ENCODE data around the gene ZNF81.
"Not testable (repeated sequence)": the region's sequence is repeated elsewhere in the genome, so short reads cannot be mapped to it uniquely, and the experiment has no call there.

Gene ZNF81

DNA sequence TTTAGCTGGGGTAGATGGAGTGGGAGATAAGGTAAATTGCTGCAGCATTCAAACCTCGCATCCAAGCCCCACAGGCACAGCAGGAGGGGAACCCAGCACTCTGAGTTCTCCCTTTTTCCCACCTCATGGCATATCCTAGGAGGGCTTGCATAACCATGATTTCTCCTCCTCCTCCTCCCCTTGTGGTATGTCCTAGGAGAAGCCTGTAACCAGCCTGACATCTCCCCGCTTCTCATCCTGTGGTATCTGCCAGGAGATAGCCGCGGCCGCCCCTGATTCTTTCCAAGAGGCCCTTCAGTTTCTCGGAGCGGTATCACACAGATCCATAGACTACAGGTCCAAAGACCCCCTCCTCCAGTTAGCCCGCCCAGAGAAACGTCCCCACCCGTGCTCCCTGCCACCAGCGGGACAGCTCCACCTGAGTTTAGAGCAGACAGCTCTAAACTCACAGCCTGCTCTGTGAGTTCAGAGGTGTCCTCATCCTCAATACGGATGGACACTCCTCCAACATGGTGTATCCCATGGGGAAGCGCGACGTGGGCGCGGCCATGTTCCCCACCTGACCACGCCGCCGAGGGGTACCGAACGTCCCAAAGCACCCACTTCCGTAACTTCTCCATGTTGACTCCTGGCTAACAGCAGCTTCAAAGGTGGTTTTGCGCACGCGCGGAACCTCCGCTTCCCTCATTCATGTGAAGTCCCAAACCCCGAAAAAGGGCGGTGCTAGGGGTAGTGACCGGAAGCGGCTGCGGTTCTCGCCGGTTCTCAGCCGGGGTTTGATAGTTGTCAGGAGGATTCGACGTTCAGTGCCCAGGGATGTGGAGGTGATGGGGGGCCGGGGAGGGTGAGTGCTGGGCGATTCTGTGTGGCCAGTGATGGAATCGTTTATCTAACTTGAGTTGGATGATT lies at the start of gene ZNF81:
TSS of gene ZNF81 (plus strand) at position 739 of the 909 bp plus-strand sequence. CDS start 9,366 bp downstream, outside the sequence.
- peak; percentile 94 for DNase-seq

DNA sequence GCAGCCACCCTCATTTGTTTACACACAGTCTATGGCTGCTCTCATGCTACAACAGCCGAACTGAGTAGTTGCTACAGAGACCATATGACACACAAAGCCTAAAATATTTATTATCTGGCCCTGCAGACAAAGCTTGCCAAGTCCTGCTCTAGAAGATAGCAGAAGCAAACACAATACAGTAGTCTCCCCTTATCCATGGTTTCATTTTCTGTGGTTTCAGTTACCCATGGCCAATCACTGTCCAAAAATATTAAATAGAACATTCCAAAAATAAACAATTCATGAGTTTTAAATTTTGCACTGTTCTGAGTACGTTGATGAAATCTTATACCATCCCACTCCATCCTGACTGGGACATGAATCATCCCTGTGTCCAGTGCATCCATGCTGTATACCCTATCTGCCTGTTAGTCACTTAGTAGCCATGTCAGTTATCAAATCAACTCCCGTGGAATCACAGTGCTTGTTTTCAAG lies 40.2 kb upstream of the ZNF81 start:
- no peak for DNase-seq

DNA sequence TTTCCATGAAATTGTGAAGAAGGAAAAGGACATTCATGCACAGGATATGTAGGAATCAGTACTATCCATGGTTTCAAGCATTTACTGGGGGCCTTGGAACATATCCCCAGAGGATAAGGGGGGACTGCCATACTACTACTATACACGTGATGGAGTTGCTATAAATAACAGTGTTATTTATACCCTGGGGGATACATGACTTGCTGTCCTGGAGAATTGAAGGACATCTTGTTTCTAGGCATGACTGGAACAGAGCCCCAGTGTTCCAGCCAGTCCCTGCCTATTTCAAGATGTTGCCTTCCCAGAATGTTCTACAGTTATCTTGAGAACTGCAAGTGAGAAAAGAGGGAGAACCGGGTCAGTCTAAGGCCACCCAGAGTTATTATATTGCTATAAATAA lies 39.6 kb upstream of the ZNF81 start:
- no peak for DNase-seq

DNA sequence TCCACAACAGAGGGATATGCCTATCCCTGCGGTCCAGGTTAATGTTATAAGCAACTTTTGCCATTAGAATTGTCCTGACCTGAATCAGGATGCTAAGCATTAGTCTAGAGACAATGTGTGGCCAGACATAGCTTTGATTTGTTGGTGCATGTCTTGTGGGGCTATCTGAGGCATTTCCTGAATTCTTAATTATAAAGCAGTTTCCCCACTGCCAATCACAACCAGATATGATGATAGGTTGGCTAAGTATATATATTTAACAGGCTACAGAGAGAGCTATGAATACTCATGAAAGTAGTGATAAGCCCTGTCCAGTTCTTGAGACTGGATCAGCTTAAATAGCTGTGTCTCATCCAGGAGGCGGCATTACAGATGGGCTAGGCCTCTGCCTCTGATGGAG lies 37.8 kb upstream of the ZNF81 start:
- DNase-seq, result no peak

DNA sequence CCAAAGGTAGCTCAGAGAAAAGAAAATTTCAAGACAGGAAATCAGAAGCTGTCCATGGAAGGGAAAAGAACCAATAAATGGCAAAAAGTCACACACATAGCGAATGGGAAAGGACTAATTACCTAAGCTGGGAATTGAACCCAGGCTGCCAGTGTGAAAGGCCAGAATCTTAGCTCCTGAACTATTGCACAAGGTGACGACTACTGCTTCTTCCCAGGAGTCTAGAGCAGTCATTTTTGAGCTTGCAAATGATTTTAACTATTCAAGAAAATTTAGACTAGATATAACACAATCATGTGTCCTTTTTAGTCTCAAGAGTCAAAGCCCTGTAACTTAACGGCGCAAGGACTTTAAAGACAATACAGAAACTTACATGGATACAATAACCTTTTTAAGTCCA lies 34.1 kb upstream of the ZNF81 start:
- no peak for DNase-seq

DNA sequence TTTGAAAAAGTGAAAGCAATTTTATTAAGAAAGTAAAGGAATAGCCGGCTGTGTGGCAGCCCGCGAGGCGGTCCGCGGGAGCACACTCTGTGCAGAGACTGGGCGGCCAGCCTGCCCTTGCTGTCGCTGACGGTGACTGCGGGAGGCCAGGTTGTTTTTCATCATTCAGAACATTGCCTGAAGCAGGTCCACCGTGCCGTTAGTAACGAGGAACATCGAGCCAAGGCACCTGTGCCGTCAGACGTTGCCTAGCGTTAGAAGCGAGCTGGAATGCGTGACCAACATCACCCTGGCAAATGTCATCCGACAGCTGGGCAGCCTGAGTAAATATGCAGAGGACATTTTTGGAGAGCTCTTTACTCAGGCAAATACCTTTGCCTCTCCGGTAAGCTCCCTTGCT lies 33.6 kb upstream of the ZNF81 start:
- DNase-seq, result not testable (repeated sequence)

DNA sequence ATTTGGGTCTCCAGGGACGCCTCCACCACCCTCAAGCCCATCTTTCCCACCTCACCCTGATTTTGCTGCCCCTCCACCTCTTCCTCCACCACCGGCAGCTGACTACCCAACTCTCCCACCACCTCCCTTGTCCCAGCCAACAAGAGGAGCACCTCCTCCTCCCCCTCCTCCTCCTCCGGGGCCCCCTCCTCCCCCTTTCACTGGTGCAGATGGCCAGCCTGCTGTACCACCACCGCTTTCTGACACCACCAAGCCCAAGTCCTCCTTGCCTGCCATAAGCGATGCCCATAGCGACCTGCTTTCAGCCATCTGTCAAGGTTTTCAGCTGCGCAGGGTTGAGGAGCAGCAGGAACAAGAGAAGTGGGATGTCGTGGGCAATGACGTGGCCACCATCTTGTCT lies 32.4 kb upstream of the ZNF81 start:
- DNase-seq, result no peak

DNA sequence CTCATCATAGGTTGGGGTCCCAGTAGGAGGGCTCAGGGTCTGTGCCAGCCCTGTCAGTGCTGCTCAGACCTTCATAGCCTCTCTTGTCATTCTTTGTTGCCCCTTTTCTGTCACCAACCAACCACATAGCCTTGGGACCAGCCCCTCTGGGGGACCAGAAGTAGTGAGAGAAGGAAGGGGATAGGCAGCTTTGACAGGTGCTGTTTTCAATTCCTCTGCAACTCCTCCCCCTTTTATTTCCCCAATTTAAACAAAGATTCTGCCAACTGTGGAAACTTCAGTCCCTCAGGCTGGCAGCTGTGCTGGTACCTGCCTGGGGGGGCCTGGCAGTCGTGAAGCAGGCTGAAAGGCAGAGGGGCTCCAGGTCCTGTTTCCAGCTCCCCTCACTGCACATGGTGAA lies 30.9 kb upstream of the ZNF81 start:
- DNase-seq, result not testable (repeated sequence)

DNA sequence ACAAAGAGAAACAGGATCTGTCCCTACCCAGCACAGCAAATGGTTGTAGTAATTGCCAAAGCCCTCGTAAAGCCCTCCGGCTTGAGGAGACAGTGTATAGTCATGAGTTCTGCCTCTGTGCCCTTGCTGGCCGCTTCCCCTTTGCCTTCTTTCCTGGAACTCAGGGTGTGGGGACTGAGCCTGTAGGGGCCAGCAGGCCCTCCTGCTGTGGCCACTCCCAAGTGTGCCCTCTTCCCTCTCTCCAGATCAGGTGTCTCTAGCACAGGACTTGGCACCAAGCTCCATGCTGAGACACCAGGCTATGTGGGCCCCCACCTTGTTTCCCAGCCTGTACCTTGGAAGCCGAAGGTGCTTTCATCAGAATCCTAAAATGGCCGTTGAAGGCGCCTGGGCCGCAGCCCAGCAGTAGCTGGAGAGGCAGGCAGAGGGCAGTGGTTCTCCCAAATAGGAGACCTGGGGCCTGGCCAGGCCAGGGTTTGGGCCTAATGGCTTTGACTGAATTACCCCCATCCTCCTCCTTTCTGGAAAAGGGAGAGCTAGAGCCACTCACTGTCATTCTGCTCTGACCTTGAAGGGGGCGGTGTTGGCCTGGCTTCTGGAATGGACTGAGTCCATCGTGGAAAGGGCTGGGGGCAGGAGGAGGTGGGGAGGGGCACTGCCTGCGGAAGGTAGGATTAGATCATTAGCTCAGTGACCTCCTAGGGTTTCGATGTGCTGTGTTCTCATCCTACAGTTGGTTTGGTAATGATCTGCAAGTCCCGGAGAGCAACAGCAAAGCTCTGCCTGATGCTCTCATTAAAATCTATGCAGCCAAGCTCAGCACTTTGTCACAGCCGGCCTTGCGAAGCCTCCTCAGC lies 30.1 kb upstream of the ZNF81 start:
- not testable (repeated sequence) for DNase-seq

DNA sequence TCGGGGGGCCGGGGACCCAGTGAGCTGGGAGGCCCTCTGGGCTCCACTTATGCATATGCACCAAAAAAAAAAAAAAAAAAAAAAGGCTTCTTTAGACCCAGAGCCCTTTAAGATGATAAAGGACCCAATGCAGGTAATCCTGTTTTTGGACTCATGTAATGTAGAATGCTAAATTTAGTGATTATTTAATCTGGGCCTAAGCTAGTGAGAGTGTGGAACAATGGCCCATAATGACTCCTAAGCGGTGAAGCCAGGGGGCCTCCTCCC lies 29.5 kb upstream of the ZNF81 start:
- not testable (repeated sequence) for DNase-seq

DNA sequence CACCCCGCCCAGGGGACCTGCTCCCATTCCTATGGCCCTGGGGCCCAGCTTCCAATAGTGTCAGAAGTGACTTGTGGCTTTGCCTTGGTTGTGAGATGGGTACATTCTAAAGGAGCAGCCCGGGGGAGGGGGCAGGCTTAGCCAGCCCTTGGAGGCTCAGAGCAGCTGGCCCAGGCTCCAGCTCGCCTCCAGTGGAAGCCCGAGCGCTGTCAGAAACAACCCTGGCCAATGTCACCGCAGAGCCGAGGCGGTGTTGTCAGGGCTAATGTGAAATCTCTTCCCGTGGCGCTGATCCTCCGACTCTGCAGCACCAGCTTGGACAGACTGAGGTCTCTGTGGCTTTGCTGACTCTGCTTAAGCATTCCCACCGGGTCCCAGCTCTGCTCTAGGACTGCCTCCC lies 29.2 kb upstream of the ZNF81 start:
- DNase-seq, result no peak

DNA sequence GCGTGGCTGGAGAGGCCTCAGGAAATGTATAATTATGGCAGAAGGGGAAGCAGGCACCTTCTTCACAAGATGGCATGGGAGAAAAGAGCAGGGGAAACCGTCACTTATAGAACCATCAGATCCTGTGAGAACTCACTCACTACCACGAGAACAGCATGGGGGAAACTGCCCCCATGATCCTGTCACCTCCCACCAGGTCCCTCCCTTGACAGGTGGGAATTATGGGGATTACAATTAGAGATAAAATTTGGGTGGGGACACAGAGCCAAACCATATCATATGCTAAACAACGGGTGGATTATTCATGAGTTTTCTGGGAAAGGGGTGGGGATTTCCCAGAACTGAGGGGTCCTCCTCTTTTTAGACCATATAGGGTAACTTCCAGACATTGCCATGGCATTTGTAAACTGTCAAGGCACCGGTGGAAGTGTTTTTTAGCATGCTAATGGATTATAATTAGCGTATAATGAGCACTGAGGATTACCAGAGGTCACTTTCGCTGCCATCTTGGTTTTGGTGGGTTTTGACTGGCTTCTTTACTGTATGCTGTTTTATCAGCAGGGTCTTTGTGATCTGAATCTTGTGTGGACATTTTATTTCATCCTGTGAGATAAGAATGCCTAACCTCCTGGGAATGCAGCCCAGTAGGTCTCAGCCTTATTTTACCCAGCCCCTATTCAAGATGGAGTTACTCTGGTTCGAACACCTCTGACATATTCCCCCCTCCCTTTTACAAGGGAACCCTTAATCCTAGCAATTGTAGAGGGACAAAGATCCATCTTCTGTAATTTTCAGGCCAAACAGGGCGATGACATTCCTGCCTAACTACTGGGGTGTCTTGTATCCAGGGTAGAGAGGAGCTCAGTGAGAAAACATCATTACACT lies 27.6 kb upstream of the ZNF81 start:
- DNase-seq, result no peak

DNA sequence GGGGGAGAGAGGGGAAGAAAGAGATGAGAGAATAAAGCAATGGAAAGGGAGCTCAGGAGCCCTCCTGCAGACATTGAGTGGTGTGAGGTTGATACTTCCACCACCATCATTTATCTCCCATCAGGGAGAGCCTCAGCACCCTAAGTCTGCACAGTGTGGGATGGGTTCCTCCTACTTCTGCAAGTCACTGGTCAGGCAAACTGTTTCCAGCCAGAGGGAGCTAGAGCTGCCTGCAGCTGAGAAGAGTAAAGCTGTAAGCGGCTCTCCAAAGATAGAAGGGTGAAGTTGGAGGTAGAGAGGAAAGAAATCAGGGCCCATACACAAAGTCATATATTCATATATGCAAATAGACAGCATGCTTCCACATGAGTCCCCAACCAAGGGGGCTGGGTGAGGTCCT lies 21.9 kb upstream of the ZNF81 start:
- DNase-seq, result no peak

DNA sequence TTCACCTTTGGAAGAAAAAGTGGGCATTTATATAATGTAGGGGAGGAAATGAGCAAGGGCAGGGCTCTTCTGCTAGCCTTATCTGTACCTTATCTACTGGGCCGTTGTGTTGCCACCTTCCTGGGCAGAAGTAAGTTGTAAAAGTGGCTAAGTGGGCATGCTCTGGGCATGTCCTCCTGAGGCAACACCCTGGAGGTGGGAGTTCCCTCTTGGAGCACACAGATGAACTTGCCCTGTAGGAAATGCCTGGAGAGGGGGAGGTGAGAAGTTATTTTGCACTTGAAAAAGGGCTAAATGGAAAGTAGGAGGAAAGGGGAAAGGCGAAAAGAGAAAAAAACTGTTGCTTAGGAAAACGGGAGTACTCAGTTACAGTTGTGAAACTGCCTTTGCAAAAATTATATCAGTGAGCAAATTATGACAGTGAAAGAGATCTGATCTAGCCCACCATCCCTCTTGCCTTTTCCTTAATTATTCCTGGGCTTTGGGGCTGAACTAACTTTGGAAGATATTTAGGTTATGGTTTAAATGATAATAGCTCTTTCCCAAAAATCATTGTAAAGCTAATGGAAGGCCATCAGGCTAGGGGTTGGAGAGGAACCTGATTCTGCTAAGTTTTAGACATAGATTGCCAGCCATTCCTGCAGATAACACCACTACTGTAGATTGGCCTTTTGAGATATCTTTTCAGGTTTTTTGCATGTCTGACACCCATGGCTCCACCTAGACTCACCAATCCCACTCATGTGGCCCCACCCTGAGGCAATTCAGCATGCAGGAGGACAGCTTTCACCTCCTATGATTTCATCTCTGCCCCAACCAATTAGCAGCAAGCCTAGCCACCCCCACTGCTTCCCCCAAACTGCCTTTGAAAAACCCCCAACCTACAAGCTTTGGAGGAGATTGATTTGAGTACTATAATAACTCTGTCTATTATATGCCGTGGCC lies 20.5 kb upstream of the ZNF81 start:
- DNase-seq, result no peak

DNA sequence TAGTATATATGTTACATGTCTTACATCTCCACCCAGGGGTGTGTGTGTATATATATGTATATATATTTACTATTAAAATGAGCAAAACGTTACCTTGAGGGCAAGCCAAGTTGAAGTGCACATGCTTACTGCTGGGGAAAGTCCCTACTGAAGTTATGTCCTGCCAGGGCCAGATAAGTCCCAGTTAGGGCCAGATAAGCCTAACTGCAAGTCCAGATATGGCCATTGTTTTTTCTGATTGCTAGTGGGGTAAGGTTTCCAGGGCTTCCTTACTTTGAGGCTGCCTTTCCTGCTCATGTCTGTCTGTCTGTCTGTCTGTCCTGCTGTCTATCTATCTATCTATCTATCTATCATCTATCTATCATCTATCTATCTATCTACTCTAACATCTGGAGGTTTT lies 19.3 kb upstream of the ZNF81 start:
- no peak for DNase-seq

DNA sequence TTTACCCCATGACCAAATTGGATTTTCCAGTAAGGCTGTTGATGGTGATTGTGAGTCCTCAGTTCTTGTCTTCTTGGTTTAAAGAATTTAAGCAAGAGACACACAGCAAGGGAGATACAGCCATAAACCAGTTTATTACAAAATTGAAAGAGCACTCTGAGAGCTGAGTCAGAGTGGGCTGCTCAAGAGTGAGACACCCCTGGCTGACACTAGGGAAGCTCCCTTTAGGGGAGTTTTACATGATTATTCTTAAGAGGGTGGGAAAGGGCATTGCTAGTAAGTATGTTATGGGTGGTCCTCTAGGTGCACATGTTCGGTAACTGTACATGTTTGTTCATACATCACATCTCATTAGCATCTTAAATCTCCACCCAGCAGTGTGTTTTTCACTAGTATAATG lies 18.8 kb upstream of the ZNF81 start:
- DNase-seq, result no peak

DNA sequence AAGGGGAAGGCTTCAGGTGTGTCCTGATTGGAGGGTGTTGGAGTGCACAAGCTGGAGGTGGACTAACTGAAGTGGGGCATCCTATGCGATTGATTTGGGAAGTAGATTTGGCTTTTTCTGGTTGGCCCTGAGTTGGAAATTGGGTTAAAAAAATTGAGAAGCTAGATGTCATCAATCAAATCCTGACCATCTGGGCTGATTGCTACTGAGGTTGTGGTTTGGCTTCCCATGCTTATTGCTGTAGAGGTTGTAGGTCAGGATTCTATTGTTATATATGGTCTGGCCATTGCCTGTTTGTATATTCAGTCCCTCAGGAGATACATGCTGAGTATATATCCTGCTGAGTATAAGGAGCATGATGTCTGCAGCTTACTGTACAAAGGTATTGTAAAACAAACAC lies 7.7 kb upstream of the ZNF81 start:
- DNase-seq, result no peak

DNA sequence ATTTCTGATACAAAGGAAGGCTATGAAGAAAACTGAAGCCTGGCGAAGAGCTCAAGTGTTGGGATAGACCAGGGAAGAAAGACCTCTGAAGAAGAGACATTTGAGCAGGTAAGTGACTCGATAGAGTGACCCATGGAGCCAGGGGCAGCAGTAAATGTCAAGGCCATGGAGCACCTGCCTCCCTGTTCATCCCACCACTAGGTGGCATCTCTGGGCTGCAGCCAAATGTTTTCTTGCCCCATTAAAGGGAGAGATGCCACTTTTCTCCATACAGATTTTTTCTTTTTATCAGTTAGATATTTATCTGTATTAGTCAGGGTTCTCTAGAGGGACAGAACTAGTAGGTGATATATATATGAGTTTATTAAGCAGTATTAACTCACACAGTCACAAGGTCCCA lies 4.9 kb upstream of the ZNF81 start:
- DNase-seq, result peak; percentile 52

DNA sequence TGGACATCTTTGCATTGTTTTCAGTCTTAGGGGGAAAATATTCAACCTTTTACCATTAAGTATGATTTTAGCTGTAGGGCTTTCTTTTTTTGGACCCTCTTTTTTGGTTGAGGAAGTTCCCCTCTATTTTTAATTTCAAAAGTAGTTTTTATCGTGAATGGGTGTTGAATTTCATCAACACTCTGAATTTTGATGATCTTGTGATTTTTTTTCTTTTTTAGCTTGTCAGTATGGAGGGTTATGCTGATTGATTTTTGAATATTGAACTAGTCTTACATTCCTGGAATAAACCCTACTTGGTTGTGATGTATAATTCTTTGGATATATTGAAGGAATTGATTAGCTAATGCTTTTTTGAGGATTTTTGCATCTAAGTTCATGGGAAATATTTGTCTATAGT lies 1.7 kb downstream of the ZNF81 start:
- no peak for DNase-seq

DNA sequence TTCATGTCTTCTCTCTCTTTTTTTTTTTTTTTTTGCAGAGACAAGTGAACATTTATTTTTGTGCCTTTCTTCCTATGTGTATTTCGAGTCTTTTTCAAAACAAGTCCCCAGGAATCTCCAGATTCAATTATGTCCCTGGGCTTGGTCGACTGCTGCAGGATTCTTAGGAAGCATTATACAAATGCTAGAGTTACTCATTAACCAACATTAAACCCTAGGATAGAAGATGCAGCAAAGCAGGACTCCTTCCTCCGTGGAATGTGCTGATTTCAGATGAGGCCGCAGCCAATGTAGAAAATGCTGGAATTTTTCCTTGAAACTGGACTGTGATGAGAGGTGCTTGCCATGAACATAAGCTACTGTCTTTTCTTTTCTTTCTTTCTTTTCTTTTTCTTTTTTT lies 3.4 kb downstream of the ZNF81 start:
- DNase-seq, result no peak

DNA sequence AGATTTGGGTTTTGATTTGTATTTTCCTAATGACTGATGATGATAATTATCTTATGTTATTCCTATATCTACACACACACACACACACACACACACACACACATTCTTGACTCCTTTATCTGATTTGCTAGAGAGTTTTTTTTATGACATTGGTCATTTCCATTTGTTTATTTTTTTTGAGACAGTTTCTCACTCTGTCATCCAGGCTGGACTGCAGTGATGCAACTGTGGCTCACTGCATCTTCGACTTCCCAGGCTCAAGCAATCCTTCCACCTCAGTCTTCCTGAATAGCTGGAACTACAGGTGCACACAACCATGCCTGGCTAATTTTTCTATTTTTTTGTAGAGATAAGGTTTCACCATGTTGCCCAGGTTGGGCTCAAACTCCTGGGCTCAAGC lies 6.7 kb downstream of the ZNF81 start:
- DNase-seq, result no peak

DNA sequence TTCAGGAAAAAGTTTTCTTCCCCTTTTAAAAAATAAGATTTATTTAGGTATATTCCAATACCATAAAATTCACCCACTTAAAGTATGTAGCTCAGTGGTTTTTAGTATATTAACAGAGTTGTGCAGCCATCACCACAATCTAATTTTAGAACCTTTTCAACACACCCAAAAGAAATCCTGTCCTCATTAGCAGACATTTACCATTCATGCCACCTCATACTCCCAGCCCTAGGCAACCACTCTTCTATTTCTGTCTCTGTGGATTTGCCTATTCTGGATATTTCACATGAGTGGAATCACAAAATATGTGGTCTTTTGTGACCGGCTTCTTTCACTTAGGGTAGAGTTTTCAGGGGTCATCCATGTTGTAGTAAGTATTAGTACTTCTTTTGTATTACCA lies 7.4 kb downstream of the ZNF81 start:
- DNase-seq, result no peak
